ENCODE data around the gene SDSL. TPM values are rescaled to one million over a fixed set of nuclear protein-coding genes. Genes with fewer than 3 reads are reported as not detected.

The SDSL gene
- total and polyA plus RNA-seq, 2 of the 13 experiments (the other 11 are each of a cell fraction or from before 2014, with no cell fraction given) = 1.2 to 1.7 TPM

DNA sequence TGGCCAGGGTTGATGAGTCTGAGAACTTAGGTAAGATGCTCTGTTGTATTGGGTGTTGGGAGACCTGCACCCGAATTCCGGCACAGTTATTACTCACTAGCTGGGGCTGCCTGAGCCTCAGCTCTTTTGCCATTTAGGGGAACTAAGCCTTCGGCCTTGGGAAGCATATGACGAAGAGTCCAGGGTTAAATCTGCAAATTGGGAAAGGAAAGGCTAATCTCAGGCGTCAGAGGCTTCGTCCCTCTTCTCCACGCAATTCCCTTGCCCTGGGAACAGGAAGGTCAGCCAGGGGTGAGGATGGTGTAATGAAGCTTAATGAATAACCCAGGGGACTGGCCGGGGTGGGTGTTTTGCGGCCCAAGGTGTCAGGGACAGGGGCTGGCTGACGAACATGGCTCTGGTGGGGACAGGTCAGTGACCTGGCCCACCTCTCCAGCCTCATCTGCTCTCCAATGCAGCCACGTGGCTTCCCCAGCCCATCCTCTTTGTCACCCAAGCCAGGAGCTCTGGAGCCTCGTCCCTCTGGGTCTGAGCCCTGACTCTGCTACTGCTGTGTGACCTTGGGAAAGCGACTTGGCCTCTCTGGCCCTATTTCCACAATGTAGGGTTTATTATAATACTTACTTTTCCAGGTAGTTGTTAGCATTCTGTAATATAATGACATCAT, 3.8 kb upstream of the SDSL start (continued):
- TF ChIP-seq, protein P1, sequence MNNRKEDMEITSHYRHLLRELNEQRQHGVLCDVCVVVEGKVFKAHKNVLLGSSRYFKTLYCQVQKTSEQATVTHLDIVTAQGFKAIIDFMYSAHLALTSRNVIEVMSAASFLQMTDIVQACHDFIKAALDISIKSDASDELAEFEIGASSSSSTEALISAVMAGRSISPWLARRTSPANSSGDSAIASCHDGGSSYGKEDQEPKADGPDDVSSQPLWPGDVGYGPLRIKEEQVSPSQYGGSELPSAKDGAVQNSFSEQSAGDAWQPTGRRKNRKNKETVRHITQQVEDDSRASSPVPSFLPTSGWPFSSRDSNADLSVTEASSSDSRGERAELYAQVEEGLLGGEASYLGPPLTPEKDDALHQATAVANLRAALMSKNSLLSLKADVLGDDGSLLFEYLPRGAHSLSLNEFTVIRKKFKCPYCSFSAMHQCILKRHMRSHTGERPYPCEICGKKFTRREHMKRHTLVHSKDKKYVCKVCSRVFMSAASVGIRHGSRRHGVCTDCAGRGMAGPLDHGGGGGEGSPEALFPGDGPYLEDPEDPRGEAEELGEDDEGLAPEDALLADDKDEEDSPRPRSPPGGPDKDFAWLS (CRISPR knock-in tag; IDR thresholded peaks at IDR 0.05; ENCODE audit: borderline replicate concordance) = no peak
- TF ChIP-seq STAT5B (CRISPR knock-in tag; IDR thresholded peaks at IDR 0.05) = no peak
- no peak for TF ChIP-seq ZNF446 (CRISPR knock-in tag; IDR thresholded peaks at IDR 0.05)
- TF ChIP-seq MLLT10 (CRISPR knock-in tag; IDR thresholded peaks at IDR 0.05) = no peak
- TF ChIP-seq, protein P2, sequence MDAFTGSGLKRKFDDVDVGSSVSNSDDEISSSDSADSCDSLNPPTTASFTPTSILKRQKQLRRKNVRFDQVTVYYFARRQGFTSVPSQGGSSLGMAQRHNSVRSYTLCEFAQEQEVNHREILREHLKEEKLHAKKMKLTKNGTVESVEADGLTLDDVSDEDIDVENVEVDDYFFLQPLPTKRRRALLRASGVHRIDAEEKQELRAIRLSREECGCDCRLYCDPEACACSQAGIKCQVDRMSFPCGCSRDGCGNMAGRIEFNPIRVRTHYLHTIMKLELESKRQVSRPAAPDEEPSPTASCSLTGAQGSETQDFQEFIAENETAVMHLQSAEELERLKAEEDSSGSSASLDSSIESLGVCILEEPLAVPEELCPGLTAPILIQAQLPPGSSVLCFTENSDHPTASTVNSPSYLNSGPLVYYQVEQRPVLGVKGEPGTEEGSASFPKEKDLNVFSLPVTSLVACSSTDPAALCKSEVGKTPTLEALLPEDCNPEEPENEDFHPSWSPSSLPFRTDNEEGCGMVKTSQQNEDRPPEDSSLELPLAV (CRISPR knock-in tag; conservative IDR thresholded peaks at IDR 0.05; ENCODE audit: low read depth) = no peak
- TF ChIP-seq, protein P3, sequence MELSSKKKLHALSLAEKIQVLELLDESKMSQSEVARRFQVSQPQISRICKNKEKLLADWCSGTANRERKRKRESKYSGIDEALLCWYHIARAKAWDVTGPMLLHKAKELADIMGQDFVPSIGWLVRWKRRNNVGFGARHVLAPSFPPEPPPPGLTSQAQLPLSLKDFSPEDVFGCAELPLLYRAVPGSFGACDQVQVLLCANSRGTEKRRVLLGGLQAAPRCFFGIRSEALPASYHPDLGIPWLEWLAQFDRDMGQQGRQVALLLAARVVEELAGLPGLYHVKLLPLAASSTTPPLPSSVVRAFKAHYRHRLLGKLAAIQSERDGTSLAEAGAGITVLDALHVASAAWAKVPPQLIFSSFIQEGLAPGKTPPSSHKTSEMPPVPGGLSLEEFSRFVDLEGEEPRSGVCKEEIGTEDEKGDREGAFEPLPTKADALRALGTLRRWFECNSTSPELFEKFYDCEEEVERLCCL (CRISPR knock-in tag; IDR thresholded peaks at IDR 0.05; ENCODE audit: borderline replicate concordance) = no peak
- no peak for TF ChIP-seq ZBTB7A (CRISPR knock-in tag; IDR thresholded peaks at IDR 0.05)
- TF ChIP-seq ZNF562 (CRISPR knock-in tag; IDR thresholded peaks at IDR 0.05; ENCODE audit: borderline replicate concordance) = no peak
- TF ChIP-seq, protein P4, sequence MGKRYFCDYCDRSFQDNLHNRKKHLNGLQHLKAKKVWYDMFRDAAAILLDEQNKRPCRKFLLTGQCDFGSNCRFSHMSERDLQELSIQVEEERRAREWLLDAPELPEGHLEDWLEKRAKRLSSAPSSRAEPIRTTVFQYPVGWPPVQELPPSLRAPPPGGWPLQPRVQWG (CRISPR knock-in tag; IDR thresholded peaks at IDR 0.05; ENCODE audit: borderline replicate concordance, low read depth) = no peak
- TF ChIP-seq KLF6 (CRISPR knock-in tag; IDR thresholded peaks at IDR 0.05) = no peak
- TF ChIP-seq TEAD2 (CRISPR knock-in tag; IDR thresholded peaks at IDR 0.05) = no peak
- no peak for TF ChIP-seq ZNF709 (CRISPR knock-in tag; IDR thresholded peaks at IDR 0.05)
- peak; percentile 48; the same call in 1 of the 2 replicates for TF ChIP-seq MED1 (CRISPR knock-in tag; IDR thresholded peaks at IDR 0.05)
- TF ChIP-seq, protein P5, sequence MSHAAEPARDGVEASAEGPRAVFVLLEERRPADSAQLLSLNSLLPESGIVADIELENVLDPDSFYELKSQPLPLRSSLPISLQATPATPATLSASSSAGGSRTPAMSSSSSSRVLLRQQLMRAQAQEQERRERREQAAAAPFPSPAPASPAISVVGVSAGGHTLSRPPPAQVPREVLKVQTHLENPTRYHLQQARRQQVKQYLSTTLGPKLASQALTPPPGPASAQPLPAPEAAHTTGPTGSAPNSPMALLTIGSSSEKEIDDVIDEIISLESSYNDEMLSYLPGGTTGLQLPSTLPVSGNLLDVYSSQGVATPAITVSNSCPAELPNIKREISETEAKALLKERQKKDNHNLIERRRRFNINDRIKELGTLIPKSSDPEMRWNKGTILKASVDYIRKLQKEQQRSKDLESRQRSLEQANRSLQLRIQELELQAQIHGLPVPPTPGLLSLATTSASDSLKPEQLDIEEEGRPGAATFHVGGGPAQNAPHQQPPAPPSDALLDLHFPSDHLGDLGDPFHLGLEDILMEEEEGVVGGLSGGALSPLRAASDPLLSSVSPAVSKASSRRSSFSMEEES (CRISPR knock-in tag; IDR thresholded peaks at IDR 0.05) = no peak
- no peak for TF ChIP-seq ASH2L (IDR thresholded peaks at IDR 0.05; ENCODE audit: insufficient read length, low read depth, low read length)
- TF ChIP-seq, protein P6, sequence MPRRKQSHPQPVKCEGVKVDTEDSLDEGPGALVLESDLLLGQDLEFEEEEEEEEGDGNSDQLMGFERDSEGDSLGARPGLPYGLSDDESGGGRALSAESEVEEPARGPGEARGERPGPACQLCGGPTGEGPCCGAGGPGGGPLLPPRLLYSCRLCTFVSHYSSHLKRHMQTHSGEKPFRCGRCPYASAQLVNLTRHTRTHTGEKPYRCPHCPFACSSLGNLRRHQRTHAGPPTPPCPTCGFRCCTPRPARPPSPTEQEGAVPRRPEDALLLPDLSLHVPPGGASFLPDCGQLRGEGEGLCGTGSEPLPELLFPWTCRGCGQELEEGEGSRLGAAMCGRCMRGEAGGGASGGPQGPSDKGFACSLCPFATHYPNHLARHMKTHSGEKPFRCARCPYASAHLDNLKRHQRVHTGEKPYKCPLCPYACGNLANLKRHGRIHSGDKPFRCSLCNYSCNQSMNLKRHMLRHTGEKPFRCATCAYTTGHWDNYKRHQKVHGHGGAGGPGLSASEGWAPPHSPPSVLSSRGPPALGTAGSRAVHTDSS (CRISPR knock-in tag; conservative IDR thresholded peaks at IDR 0.05) = no peak
- TF ChIP-seq BRD4 (CRISPR knock-in tag; IDR thresholded peaks at IDR 0.05) = no peak
- TF ChIP-seq ZNF556 (CRISPR knock-in tag; IDR thresholded peaks at IDR 0.05; ENCODE audit: borderline replicate concordance) = no peak
- TF ChIP-seq, protein P7, sequence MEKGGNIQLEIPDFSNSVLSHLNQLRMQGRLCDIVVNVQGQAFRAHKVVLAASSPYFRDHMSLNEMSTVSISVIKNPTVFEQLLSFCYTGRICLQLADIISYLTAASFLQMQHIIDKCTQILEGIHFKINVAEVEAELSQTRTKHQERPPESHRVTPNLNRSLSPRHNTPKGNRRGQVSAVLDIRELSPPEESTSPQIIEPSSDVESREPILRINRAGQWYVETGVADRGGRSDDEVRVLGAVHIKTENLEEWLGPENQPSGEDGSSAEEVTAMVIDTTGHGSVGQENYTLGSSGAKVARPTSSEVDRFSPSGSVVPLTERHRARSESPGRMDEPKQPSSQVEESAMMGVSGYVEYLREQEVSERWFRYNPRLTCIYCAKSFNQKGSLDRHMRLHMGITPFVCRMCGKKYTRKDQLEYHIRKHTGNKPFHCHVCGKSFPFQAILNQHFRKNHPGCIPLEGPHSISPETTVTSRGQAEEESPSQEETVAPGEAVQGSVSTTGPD (CRISPR knock-in tag; IDR thresholded peaks at IDR 0.05) = no peak
- TF ChIP-seq ZNF816 (CRISPR knock-in tag; IDR thresholded peaks at IDR 0.05; ENCODE audit: borderline replicate concordance) = no peak
